Right atrium auricular region (tissue), 2 donors: Measurements from ENCODE around the gene GRM8. TPM values are rescaled to one million over a fixed set of nuclear protein-coding genes. Genes with fewer than 3 reads are reported as not detected.

Experiments
- DNase-seq: peaks from one replicate; pipeline ENCODE4 v3.0.0-alpha.2; 2019; ENCODE audit warnings: low spot score
- H3K27ac ChIP-seq, 2 donors: fragments of 200-600 bp; sonication (generic); 1 replicate in 1 of 2; 2 replicates in 1 of 2; pipeline ENCODE4 v1.5.1; 2016 to 2019
- H3K27me3 ChIP-seq, 2 donors: fragments of 200-600 bp; sonication (generic); one replicate each; pipeline versions ENCODE4 v1.5.1 to v1.6.0; 2017 to 2019
- H3K36me3 ChIP-seq: fragments of 200-600 bp; sonication (generic); one replicate; pipeline ENCODE4 v1.5.1; 2016
- H3K4me1 ChIP-seq, 2 donors: fragments of 200-600 bp; sonication (generic); one replicate each; pipeline versions ENCODE4 v1.5.1 to v1.6.0; 2017 to 2019
- H3K4me3 ChIP-seq, 2 donors: fragments of 200-600 bp; sonication (generic); 1 replicate in 1 of 2; 2 replicates in 1 of 2; pipeline ENCODE4 v1.5.1; 2017 to 2019; ENCODE audit warnings: mild to moderate bottlenecking in 1 of 2, moderate library complexity in 1 of 2
- H3K9me3 ChIP-seq, 2 donors: fragments of 200-600 bp; sonication (generic); one replicate each; pipeline ENCODE4 v1.5.1; 2019
- CTCF ChIP-seq, 2 donors: fragments of 200-600 bp; sonication (generic); IDR thresholded peaks; one replicate each; pipeline ENCODE4 v1.5.1; 2019; ENCODE audit warnings: antibody characterized with exemption in 2 of 2
- total RNA-seq, 2 donors: library from RNA; depleted of rRNA; stranded (reverse); fragments of >200 nt; gene quantifications; one replicate each; pipeline ENCODE4 v1.1.0, GENCODE V29; 2016

GRM8 gene
- total RNA-seq, 2 donors from 2014 or later = not detected

GRCh38 chr7:127266047-127266446 is 13.3 kb upstream of the GRM8 start:
- H3K4me3 ChIP-seq = no peak overlapping the region
- no peaks in the 10 kb centered on the region for H3K9me3 ChIP-seq
- H3K4me1 ChIP-seq = no peaks in the 10 kb centered on the region
- DNase-seq = no peak
- no peaks in the 10 kb centered on the region for H3K36me3 ChIP-seq
- H3K27ac ChIP-seq = no peak overlapping the region
- TF ChIP-seq CTCF (IDR thresholded peaks at IDR 0.05) = no peak
- no peaks in the 10 kb centered on the region for H3K27me3 ChIP-seq

- Histone ChIP-seq H3K36me3 (no peaks in the 10 kb centered on the region), H3K4me3 (no peak overlapping the region), H3K27me3 (no peaks in the 10 kb centered on the region), H3K27ac (no peak overlapping the region), H3K4me1 (no peaks in the 10 kb centered on the region), H3K9me3 (no peaks in the 10 kb centered on the region)
- DNase-seq = no peak
- TF ChIP-seq CTCF (IDR thresholded peaks at IDR 0.05) = no peak
Measured at GRCh38 chr7:127264219-127264618, 11.5 kb upstream of the GRM8 start.

GRCh38 chr7:127258111-127258510 is 5.4 kb upstream of the GRM8 start:
- H3K36me3 ChIP-seq = no peaks in the 10 kb centered on the region
- no peaks in the 10 kb centered on the region for H3K9me3 ChIP-seq
- TF ChIP-seq CTCF (IDR thresholded peaks at IDR 0.05) = no peak
- H3K4me1 ChIP-seq = no peaks in the 10 kb centered on the region
- H3K27me3 ChIP-seq = no peaks in the 10 kb centered on the region
- no peak overlapping the region for H3K4me3 ChIP-seq
- no peak for DNase-seq
- H3K27ac ChIP-seq = no peak overlapping the region

DNA sequence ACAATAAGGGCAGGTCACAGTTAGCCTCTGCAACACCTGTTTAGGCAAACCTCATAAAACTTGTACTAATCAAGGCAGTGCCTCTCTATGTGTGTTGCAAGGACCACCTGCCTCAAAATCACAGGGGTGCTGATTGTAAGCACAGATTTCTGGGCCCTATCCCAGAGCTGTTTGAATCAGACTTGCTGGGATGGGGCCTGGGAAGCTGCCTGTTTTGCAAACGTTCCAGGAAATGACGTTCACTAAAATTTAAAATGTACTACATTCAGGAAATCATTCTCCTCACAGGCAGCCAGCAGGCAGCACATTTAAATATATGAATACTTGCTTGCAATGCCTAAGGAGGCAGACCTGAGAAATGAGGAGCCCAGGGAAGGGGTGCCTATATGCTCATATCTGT is 4.3 kb upstream of the GRM8 start:
- H3K4me3 ChIP-seq = no peak overlapping the region
- peaks cover 0 to 5% of the 10 kb centered on the region in 2 donors for H3K27me3 ChIP-seq
- H3K36me3 ChIP-seq = no peaks in the 10 kb centered on the region
- no peak for TF ChIP-seq CTCF (IDR thresholded peaks at IDR 0.05)
- DNase-seq = no peak
- peaks cover 0 to 6% of the 10 kb centered on the region in 2 donors for H3K4me1 ChIP-seq
- H3K9me3 ChIP-seq = no peaks in the 10 kb centered on the region
- H3K27ac ChIP-seq = no peak overlapping the region

GRCh38 chr7:127256041-127256725 is 3.4 kb upstream of the GRM8 start:
- no peak for TF ChIP-seq CTCF (IDR thresholded peaks at IDR 0.05)
- Histone ChIP-seq H3K27me3 (peaks cover 0 to 12% of the 10 kb centered on the region in 2 donors), H3K4me1 (peaks cover 0 to 15% of the 10 kb centered on the region in 2 donors), H3K4me3 (no peak overlapping the region), H3K36me3 (no peaks in the 10 kb centered on the region), H3K27ac (no peak overlapping the region), H3K9me3 (no peaks in the 10 kb centered on the region)
- DNase-seq = no peak

DNA sequence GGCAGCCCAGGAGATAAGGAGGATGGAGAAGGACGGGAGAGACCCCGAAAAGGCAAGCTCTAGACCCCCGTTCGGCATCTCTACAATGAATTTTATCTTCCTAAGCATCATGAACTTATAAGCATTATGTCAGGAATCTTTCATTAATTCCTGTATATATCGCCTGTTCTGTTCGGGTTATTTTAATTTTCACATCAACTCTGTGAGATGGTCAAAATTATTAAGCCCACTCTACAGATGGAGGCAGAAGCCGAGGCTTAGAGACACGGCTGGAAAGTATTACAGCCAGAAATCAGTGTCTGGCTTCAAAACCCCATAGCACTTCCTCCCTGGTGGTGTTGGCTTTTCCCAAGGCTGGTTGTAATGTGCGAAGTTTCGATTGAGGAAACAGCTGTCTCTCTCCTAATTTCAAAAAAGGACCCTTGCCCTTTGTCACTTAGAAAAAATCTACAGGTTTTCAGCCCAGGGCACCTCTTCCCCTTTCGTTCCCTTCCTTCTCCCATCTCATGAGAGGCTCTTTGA is 1.5 kb upstream of the GRM8 start:
- Histone ChIP-seq H3K4me3 (peak overlapping the region in 1 of 2 donors; percentile 71), H3K9me3 (no peaks in the 10 kb centered on the region), H3K27ac (no peak overlapping the region), H3K36me3 (no peaks in the 10 kb centered on the region), H3K4me1 (peaks cover 0 to 21% of the 10 kb centered on the region in 2 donors), H3K27me3 (peaks cover 0 to 15% of the 10 kb centered on the region in 2 donors)
- DNase-seq = no peak
- TF ChIP-seq CTCF (IDR thresholded peaks at IDR 0.05) = peak in 1 of 2 donors; percentile 24
